NB4 (cell line): Measurements from ENCODE around the gene FBF1.

Source experiments
- CTCF ChIP-seq: IDR thresholded peaks from one replicate; pipeline ENCODE4 v1.5.1; 2012; ENCODE audit warnings: low read depth, low read length
- MAX ChIP-seq: IDR thresholded peaks from 2 replicates; pipeline ENCODE4 v1.6.1; 2011; ENCODE audit warnings: low read depth, low read length

- TF ChIP-seq MAX (peak; percentile 89), CTCF (peak; percentile 9)
Measured at GRCh38 chr17:75978938-75979704, 38.3 kb upstream of the FBF1 start, which contains the start of the genes ACOX1 and TEN1.
